Astrocyte of the hippocampus (primary cell): ENCODE results near the gene HOXC6.

ENCODE experiments used
- DNase-seq: peaks from one replicate; pipeline ENCODE4 v3.0.0; 2011; ENCODE audit warnings: low read depth, low spot score

The HOXC6 gene

GRCh38 chr12:54002278-54002914 lies 25.8 kb upstream of the HOXC6 start:
- no peak for DNase-seq

DNA sequence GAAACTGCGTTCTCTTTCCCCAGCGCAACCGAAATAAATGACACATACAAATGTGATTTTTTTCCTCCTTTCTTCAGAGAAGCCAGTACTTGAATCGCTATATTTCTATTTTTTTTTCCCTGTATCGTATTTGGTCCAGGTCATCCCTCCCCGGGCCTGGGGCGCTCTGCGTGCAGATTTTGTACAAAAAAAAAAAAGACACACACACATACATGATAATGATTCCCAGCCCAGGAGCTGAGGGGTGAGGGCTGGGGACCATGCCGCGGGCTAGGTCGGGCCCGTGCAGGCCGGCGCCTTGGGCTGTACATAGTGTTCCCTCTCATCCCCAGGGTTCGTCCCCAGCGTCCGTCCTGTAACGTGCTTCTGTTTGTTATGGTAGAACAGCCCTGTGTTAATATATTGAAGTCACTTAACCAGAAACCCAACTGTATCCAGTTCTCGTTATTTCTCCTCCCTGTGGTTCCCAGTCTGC lies 25.3 kb upstream of the HOXC6 start:
- DNase-seq: no peak

GRCh38 chr12:54003625-54004024 lies 24.6 kb upstream of the HOXC6 start:
- DNase-seq: no peak

GRCh38 chr12:54004063-54004840 lies 24.0 kb upstream of the HOXC6 start:
- DNase-seq: no peak

DNA sequence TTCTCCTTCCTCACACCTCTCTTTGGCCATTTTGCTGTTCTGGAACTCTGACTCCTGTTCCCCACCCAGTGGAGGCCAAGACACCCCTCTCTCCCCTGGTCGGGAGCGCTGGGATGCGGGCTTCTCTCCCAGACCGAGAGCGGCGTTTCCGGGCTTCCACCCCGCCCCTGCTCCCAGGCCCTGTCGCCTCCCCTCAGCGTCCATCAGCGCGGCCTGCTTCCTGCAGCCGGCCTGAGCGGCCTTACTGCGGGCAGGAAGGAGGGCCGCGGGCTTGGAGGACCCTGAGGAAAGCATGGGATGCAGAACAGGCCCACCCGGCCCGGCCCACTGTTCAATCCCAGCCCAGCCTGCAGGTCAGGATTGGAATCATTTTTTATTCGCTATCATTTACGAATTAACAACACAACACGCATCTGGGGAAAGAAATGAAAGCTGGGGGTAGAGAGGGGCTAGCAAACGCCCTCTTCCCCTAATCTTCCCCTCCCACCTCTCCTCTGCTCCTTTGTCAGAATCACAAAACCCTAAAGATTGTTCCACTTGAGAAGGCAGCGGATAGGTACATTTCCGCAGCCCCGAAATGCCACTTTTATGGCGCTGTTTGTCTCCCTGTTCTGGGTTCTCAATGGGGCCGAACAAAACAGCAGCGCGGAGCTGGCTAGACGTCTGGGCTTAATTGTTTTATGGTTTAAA lies 23.3 kb upstream of the HOXC6 start:
- no peak for DNase-seq

DNA sequence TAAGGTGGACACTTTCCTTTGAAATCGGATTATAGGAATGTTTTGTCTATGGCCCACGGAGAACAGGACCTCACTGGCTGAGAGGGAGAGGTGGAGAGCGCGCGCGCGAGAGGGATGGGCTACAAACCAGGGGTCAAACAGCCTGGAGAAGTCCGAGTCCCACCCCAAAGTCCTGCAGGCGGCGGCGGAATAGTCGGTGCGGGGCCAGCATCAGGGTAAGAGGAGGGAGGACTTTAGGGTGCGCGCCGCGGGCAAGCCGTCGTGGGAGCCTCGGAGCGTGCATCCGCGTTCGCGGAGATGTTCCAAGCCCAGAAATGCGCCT lies 22.7 kb upstream of the HOXC6 start:
- DNase-seq: no peak

- DNase-seq: peak; percentile 90
Measured at GRCh38 chr12:54005853-54006558, 22.2 kb upstream of the HOXC6 start.

- no peak for DNase-seq
Measured at GRCh38 chr12:54006559-54007220, 21.6 kb upstream of the HOXC6 start.

DNA sequence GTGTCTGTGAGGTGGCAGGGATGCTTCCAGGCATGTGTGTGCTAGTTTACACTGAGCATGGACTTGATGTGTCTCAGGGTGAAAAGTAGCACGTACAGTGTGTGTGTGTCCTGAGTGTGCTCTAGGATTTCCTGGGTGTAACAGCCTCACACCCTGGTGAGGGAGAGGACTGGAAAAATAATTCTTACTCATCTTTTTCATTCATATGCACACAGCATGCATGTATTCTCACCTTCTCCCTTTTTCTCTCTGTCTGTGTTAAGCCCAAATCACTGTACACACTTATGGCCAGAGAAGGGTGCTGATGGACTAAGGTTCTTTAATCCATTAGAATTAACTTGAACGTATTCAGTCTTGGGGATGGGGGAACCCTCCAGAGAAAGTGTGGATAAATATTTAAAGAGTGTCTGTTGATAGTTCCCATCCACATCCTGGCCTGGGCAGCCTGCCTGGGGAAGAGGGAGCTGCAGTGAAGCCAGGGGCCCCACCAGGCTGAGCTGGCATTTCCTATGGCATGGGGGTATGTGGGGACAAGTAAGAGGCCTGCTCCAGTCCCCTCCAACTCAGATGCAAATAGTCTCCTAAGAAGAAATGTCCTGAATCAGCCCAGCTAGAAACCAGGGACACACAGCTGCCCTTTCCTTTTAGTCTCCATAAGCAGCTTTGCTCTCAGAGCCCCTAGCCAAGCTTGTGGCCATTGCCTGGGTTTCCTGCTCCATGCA lies 20.5 kb upstream of the HOXC6 start:
- DNase-seq: no peak

- DNase-seq: no peak
Measured at GRCh38 chr12:54008260-54008552, 20.0 kb upstream of the HOXC6 start.

DNA sequence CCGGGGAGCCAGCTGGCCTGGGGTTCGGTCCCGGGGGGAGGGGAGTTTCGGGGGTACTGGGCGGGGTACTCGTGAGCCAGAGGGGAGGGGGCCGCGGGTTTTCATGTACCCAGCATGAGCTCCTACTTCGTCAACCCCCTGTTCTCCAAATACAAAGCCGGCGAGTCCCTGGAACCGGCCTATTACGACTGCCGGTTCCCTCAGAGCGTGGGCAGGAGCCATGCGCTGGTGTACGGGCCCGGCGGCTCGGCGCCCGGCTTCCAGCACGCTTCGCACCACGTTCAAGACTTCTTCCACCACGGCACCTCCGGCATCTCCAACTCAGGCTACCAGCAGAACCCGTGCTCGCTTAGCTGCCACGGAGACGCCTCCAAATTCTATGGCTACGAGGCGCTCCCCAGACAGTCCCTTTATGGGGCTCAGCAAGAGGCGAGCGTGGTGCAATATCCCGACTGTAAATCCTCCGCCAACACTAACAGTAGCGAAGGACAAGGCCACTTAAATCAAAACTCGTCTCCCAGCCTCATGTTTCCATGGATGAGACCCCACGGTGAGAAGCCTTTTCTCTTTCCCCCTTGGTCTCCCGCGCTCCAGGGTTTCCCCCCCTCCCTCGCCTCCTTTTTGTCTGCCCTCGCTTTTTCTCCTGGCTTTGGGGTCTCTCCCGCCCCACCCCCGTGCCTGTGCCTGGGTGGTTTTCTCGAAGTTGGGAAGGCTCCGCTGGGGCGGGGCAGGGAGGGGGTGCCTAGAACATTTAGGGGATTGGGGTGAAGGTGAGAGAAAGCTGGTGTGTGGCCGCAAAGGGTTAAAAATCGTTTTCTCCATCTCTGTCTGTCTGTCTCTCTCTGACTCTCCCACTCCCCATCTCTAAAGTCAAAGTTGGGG lies 18.8 kb upstream of the HOXC6 start:
- no peak for DNase-seq

- no peak for DNase-seq
Measured at GRCh38 chr12:54010053-54010971, 17.9 kb upstream of the HOXC6 start.

- no peak for DNase-seq
Measured at GRCh38 chr12:54010972-54011664, 17.1 kb upstream of the HOXC6 start.

GRCh38 chr12:54011665-54012532 lies 16.3 kb upstream of the HOXC6 start:
- no peak for DNase-seq

DNA sequence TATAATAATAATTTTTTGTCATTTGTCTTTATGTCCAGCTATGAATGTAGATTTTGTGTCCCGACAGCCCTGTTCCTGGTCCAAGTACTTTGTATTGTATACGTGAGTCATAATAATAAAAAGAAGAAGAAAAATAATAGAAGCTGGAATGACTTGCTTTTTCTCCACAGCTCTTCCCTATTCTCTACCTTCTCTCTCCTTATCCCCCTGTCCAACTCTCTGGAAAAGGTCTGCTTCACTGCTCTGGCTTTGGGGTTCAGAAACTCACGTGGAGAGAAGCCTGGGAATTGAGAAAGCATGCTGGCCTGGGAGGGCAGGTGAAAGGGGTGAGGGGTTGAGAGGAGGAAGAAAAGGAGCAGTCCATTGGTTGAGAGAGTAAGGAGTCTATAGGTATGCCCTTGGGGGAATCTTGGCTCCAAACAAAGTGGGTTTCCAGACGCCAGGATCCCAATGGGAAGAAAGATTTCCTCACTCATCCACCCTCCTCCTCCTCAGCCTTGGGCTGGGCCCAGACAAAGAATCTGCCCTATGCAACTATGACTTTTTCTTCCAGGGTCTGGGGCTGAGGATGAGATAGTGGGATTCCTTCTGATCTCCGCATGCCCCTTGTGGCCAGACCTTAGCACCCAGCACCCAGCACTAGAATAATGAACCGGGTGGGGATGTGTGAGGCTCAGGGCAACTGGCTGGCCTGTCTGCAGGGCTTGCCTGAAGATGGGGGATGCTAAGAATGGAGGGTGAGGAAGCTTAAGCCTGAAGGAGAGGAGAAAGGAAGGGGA lies 15.4 kb upstream of the HOXC6 start:
- DNase-seq: no peak

GRCh38 chr12:54014377-54015017 lies 13.7 kb upstream of the HOXC6 start:
- no peak for DNase-seq
